HG02759 (cell line): ENCODE data around the gene CBFB.

Source experiments
- ATAC-seq: cut with Tn5 transposase; IDR thresholded peaks from one replicate; pipeline ENCODE4 v1.9.1; 2021; ENCODE audit warnings: mild to moderate bottlenecking, moderate library complexity; ENCODE audit not compliant: unreplicated experiment

Gene CBFB

DNA sequence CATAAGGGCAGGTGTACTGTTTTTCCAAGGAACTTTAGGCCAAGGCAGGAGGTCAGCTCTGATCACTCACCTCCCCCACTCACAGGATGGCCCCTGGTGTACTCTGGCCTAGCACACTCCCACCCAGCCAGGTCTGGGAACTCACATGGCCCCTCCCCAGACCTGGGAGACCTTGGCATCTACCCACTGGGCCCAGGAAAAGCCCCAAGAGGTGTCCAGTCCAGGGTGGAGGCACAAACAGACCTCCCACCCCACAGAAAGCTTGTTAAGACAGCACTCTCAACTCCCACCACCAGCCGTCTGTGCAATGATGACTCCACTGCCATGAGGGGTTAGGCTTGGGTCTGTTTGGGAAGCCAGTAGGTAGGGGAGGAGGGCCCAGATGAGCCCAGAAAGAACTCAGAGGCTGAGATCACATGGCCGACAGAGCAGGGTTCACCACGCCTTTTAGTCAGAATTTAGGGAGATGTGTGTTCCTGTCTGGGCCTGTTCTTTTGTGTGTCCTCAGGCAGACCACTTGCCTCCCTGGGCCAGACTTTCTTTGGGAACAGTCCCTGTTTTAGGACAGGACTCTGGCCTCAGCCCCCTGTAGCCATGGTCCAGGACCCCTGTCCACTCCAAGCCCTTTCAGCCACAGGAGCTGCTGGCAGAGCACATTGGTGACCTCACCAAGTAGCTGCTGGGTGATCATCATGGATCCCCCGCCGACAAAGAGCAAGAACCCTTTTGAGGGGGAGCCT is 12.1 kb upstream of the CBFB start:
- ATAC-seq = no peak

GRCh38 chr16:67017421-67017750 is 11.6 kb upstream of the CBFB start:
- no peak for ATAC-seq

DNA sequence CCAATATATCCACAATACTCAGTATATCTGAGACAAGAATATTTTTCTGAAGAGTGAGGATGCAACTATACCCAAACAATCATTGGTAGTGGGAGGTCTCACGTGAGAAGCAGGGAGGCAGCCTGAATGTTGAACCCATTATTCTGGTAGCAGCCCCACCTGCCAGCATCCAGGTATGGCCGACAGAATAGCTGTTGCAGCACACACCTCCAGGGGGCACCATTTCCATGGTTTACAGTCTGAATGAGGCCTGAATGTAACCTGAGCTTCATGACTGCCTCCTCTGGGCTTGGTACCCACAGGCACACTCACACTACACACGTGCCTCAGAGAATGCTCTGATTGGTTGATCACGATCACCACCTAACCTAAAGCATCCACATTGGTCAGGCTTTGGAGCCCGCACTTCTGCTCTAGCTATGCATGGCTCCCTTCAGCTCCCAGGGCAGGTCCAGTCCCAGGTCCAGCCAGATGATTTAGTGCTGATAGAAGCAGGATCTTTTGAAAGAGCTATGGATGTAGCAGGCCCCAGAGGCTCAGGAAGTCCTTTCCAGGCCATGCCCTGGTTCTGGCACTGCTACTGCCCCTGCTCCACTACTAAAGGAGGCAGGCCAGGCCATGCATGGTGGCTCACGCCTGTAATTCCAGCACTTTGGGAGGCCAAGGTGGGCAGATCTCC is 11.0 kb upstream of the CBFB start:
- ATAC-seq = peak; percentile 79

GRCh38 chr16:67019171-67019570 is 9.8 kb upstream of the CBFB start:
- no peak for ATAC-seq

DNA sequence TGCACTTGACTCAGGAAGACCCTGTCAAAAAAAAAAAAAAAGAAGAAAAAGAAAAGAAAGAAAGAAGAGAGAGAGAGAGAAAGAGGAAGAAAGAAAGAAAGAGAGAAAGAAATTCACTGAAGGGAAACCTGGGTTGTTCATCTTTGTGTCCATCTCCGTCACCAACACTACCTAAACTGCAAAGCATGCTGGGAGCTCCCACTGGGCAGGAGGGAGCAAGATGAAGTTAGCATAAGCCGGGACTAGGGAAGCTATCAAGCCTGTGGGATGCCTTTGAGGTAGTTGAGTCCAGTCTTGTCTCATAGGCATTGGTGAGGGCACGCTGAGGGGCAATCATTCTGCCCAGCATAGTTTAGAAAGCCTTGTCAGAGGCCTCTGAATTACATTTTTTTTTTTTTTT is 7.6 kb upstream of the CBFB start:
- no peak for ATAC-seq

DNA sequence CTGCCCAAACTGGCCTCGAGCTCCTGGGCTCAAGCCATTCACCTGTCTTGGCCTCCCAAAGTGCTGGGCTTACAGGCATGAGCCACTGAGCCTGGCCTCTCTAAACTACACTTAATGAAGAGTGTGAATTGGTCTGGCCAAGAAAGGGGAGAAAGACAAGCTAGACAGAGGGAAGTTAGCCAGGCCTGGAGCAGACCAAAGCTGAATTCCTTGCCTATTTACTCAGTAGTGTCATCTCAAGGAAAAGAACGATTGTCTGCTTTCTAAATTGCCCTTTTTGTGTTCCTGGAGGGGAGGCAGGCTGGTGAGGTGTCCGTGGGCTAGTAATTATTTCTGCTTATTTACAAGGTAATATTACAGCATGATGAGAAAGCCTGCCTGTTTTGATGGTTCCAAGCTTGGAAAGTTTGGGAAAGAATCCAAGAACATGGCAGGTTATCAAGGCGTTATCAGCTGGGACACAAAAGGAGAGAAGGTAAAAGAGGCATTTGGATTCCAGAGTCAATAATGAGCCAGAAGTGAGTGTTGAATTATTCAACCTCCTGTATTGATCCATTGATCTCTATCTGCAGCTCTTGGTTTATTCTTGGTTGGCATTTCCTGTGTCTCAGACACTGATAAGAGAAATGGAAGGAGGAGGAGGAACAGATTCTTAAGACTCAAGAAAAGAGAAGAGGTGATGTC is 6.3 kb upstream of the CBFB start:
- no peak for ATAC-seq

GRCh38 chr16:67023689-67024088 is 5.3 kb upstream of the CBFB start:
- ATAC-seq = no peak

DNA sequence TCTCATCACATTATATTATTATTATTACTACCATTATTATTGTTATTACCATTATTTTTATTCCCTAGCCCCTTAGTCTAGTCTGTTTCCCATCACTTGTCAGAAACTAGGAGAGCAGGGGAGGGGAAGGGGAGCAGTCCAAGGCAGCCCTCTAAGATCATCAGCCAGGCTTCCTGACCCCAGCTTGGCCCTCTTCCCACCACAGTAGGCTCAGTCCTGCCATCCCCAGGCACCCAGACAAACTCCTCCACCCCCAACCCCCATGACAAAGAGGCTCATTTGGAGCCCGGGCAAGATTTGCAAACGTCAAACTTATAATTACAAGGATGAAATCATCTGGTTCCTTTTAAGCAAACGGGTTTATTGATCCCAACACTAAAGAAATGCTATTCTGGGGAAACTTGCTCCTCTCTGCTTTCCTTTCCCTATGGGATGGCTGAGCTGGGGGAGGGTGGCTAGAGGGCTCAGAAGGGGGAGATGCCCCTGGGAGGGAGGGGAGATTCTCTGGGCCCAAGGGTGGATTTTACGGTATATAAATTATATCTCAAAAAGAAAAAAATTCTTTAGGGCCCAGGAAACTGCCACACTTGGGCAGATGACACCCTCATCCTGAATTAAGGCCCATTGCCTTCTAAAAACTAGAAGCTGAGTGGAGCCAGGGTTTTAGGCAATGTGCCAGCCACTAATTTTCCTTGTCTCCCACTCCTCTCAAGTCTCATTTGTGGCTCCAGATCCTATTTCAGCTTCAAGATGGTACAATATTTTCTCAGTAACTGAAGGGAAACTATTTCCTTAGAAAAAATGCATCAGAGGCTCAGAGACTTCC is 4.4 kb upstream of the CBFB start:
- no peak for ATAC-seq

DNA sequence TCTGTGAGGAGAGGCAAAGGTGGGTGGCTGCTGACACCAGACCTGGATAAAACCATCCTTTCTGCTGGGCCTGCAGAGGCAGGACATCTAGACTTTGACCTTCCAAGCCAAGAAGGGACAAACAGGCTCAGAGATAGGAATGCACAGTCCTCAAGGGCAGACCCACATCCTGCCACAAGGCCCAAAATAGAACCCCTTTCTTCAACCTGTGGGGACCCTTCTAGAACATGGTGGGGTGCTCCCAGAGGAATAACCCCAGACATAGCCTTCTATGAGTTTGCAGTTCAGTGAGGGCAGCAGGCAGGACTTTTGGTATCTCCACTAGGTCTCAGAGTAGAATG is 3.8 kb upstream of the CBFB start:
- no peak for ATAC-seq

DNA sequence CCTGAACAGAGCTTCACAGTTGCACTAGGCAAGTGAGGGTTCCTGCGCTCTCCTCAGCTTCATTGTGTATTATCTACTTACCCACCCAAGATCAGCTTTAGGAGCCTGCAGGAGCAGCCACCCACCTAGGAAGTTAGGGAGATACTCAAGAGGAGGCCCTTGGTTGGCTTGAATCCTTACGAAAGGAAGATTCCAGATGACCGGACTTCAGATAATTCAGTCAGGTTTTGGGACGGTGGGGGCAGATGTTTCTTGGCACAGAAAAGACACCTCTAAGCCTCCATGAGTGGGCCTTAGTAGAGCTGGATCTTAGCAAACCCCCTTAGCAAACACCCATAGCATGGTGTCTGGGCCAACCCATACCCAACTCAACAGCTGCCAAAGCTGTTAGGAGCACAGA is 2.4 kb upstream of the CBFB start:
- ATAC-seq = no peak

GRCh38 chr16:67027046-67027445 is 1.9 kb upstream of the CBFB start:
- ATAC-seq = no peak

GRCh38 chr16:67028167-67028695 is 718 bp upstream of the CBFB start:
- ATAC-seq = no peak

GRCh38 chr16:67029254-67030096 is 526 bp downstream of the CBFB start:
- ATAC-seq = peak; percentile 43

DNA sequence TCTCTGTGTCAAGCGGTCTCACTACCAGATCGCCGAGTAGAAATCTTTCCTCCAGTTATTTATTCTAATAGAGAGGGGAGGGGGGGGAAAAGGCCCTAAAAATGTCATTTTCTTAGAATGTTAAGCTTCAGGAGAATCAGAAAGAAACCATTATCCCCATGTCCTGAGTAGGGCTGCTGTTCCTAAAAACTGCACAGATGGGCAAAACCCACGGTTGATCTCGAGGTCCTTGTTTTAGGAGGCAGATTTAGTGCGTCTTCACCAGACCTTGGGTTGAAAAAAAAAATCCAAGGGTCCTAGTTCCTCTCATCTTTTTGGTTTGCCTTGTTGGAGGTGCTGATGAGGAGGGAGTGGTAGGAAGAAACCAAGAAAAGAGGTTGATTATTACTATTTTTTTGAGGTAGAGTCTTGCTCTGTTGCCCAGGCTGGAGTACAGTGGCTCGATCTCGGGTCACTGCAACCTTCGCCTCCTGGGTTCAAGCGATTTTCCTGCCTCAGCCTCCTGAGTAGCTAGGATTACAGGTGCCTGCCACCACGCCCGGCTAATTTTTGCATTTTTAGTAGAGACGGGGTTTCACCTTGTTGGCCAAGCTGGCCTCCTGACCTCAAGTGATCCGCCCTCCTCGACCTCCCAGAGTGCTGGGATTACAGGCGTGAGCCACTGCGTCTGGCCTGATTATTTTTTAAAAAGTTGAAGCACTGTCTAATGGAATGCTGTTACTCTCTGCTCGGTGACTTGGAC is 1.4 kb downstream of the CBFB start:
- no peak for ATAC-seq

GRCh38 chr16:67034487-67034886 is 5.5 kb downstream of the CBFB start:
- ATAC-seq = no peak

GRCh38 chr16:67035364-67035763 is 6.4 kb downstream of the CBFB start:
- no peak for ATAC-seq

DNA sequence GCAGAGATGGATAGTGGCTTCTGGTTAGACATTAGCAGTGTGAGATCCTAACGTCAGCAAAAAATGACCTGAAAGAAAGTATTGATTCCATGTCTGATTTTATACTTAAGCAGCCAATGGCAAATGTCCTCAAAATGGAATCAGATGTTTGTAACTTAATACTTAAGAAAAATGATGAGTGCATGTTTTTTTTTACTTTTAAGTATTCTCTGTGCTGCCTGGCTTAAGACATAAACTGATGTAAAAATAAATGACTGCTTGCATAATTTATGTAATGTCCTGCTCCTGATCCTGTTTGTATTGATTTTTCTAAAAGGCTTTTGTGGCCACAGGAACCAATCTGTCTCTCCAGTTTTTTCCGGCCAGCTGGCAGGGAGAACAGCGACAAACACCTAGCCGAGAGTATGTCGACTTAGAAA is 7.4 kb downstream of the CBFB start:
- ATAC-seq = no peak

GRCh38 chr16:67039260-67040020 is 10.5 kb downstream of the CBFB start:
- no peak for ATAC-seq

- ATAC-seq = no peak
These were observed 11.2 kb downstream of the CBFB start for GRCh38 chr16:67040166-67040565.
